HUDEP-2 (cell line): ENCODE results near the gene HGFAC.

Experiments
- DNase-seq, 76 experiments: peaks; one replicate each; lab custom pipeline; 2025; ENCODE audit not compliant: unreplicated experiment in 76 of 76; lab: John Stamatoyannopoulos, UW

HGFAC gene

GRCh38 chr4:3471886-3472285 is 30.1 kb downstream of the HGFAC start:
- DNase-seq = no peak

- DNase-seq = no peak
Measured at GRCh38 chr4:3472411-3473141, 30.8 kb downstream of the HGFAC start.

- no peak for DNase-seq
Measured at GRCh38 chr4:3473181-3473950, 31.6 kb downstream of the HGFAC start.

- no peak for DNase-seq
Measured at GRCh38 chr4:3473996-3474765, 32.4 kb downstream of the HGFAC start.

GRCh38 chr4:3475041-3475712 is 33.4 kb downstream of the HGFAC start:
- no peak for DNase-seq

- no peak for DNase-seq
Measured at GRCh38 chr4:3475713-3476260, 34.0 kb downstream of the HGFAC start.

GRCh38 chr4:3476341-3476747 is 34.6 kb downstream of the HGFAC start:
- no peak for DNase-seq

- no peak for DNase-seq
Measured at GRCh38 chr4:3476936-3477749, 35.4 kb downstream of the HGFAC start.

- DNase-seq = no peak
Measured at GRCh38 chr4:3477750-3478430, 36.1 kb downstream of the HGFAC start.

GRCh38 chr4:3478446-3479357 is 36.9 kb downstream of the HGFAC start:
- DNase-seq = no peak

GRCh38 chr4:3479358-3480101 is 37.8 kb downstream of the HGFAC start:
- no peak for DNase-seq

GRCh38 chr4:3480528-3481112 is 38.9 kb downstream of the HGFAC start:
- DNase-seq = peak in 71 of 76 experiments; percentile 4 to 87 (median 59)

- no peak for DNase-seq
Measured at GRCh38 chr4:3481113-3481531, 39.4 kb downstream of the HGFAC start.

GRCh38 chr4:3481783-3482393 is 40.1 kb downstream of the HGFAC start:
- no peak for DNase-seq

GRCh38 chr4:3482707-3483106 is 40.9 kb downstream of the HGFAC start:
- no peak for DNase-seq

- DNase-seq = no peak
Measured at GRCh38 chr4:3483471-3483921, 41.7 kb downstream of the HGFAC start.
